GM19452 (cell line): ENCODE results near the gene HERPUD1.
"Not testable (repeated sequence)": the region's sequence is repeated elsewhere in the genome, so short reads cannot be mapped to it uniquely, and the experiment has no call there.

Source experiments
- ATAC-seq: cut with Tn5 transposase; IDR thresholded peaks from one replicate; pipeline ENCODE4 v1.9.1; 2021; ENCODE audit not compliant: unreplicated experiment

The HERPUD1 gene

DNA sequence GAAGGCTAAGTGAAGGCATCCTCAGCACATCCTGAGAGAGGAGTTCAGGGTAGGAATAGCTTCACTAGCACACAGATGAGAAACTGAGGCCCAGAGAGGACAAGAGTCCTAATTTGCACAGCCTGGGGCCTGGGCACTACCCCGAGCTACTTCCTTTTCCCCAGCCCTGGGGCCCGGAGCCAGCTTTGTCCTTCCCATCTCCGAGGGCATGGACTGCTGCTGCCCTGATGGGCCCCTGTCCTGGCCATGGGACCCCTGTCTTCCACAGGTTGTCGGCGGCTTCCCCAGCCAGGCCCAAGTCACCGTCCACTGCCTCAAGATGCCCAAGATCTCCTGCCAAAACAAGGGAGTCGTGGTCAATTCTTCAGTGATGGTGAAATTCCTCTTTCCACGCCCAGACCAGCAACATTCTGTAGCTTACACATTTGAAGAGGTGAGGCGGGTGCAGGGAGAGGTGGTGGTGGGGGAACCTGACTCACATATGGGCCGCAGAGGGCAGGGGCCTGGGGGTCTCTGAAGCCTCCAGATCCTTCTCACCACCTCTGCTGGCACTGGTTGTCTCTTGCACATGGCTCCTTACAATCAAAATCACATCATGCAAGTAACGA is 46.0 kb downstream of the HERPUD1 start:
- ATAC-seq, result no peak

DNA sequence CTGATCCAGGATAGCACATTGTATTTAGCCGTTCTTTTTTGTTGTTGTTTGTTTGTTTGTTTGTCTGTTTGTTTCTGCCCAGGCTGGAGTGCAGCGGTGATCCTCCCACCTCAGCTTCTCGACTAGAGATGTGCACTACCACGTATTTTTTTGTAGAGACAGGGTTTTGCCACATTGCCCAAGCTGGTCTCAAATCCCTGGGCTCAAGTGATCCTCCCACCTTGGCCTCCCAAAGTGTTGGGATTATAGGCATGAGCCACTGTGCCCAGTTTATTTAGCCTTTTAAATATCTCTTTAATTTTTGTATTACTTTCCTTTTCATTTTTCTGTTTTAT is 48.2 kb downstream of the HERPUD1 start:
- ATAC-seq, result no peak

DNA sequence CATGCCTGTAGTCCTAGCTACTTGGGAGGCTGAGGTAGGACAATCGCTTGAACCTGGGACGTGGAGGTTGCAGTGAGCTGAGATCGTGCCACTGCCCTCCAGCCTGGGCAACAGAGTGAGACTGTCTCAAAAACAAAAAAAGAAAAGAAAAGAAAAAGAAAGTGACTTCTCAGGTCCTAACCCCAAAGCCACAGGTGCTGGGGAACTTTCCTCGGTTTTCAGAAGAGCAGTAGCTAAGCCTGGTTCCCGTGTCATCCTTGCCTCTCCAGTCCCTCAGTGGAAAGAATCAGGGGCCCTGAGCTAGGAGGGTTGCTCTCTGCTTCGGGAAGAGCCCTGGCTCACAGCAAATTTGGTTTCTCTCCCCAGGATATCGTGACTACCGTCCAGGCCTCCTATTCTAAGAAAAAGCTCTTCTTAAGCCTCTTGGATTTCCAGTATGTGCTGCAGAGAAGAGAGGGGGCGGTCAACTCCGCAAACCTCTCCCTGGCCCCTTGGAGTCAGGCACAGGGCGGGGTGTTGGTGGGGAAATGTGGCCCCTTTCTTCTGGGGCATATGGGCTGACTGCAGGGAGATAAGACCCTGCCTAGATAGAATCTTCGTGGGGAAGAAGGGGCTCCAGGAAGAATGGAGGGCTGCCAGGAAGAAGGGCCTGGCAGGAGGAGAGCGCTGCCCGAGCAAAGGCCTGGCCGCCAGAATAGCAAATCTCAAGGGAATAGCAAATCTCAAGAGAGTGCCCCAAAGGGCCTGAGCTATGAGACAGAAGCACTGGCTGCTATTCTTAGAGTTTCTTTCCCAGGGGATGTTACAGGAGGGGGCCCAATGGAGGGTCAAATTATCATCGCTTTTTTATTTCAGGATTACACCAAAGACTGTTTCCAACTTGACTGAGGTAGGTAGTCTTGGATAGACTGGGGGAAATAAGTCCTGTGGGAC is 49.1 kb downstream of the HERPUD1 start:
- no peak for ATAC-seq

DNA sequence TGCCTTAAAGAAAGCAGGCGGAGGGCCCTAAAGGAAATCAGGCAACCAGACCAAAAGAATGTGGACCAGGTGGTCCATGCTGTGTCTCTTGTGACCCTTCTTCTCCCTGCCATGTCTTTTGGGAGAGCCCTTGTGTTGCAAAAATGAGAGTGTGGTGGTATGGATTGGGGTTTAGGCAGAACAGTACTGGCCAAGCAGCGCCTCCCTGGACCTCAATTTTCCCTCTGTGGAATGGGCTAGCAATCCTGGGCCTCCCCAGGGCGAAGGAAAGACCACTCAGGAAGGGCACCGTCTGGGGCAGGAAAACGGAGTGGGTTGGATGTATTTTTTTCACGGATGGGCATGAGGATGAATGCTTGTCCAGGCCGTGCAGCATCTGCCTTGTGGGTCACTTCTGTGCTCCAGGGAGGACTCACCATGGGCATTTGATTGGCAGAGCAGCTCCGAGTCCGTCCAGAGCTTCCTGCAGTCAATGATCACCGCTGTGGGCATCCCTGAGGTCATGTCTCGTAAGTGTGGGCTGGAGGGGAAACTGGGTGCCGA is 49.9 kb downstream of the HERPUD1 start:
- no peak for ATAC-seq

DNA sequence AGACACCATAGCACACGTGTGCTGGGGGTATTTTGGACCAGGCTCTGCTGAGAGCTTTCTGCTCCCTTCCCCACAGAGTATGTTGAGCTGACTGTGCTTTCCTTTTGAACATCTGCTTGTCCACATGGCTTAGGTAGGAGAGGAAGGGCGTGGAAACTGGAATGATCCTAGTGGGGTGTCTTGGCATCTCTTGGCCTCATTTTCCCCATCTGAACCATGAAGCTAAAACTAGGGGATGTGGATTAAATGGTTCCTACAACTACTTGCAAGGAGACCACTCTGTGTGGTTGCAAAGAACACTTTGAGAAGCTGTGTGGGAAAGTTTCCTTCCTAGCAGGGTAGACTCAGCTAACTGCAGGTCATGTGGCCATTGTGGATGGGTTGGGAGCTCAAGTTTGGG is 50.8 kb downstream of the HERPUD1 start:
- ATAC-seq, result no peak

DNA sequence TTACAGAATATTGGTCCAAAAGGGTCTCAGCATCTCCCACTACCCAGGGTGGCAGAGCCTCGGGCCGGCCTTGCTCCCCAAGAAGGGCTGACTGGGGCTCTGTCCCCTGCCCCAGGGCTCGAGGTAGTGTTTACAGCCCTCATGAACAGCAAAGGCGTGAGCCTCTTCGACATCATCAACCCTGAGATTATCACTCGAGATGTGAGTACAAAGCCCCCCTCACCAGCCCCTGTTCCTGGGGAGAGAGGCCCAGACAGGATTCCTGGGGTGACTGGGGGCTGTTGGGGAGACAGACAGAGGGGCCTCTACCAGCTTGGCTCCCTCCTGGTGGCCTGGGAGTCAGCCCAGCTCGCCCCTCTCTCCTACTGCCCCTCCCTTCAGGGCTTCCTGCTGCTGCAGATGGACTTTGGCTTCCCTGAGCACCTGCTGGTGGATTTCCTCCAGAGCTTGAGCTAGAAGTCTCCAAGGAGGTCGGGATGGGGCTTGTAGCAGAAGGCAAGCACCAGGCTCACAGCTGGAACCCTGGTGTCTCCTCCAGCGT is 51.3 kb downstream of the HERPUD1 start:
- ATAC-seq, result no peak

DNA sequence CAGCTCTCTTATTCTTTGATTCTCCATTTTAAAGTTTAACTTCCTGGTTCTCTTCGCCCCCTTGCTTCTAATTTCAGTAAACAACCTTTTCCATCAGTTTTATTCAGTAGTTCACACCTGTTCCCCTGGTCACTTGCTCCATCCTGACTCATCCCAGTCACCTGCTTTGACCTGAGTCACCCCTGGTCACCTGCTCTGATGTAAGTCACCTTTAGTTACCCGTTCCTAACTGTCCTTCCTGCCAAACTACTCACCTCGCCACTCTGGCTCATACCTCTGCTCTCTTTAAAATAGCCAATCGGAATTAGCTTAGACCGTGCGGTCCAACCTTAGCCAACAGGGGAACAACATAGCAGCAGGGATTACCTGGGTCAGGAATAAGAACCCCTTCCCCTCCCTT is 52.7 kb downstream of the HERPUD1 start:
- ATAC-seq, result no peak

DNA sequence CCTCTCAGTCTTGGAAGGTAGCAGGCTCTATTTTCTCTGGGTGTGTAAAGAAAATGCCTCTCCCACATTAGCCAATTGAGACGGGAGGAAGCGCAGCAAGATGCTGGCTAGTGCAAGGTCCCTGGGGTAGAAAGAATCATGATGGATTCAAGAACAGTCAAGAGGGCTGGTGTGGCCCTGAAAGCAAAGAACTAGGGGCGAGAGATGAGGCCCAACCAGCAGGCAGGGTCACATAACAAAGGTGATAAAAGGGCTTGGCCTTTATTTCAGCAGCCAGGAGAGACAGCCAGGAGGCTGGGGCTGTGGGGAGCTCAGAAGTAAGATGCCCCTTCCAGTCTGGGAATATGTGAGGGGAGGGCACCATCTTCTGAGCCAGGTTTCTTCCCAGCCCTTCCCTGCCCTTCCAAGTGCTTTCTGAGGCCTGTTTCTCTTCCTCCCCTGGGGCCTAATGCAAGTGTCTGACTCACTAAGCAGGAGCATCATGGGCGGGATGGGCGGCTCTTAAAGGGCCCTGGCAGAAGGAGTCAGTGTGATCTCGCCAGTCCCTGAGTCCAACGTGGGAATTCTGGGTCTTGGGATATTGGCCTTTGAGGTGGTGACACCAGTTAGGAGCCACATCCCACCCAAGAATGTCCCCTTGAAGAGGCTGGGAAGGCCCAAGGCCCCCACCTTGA is 53.5 kb downstream of the HERPUD1 start:
- ATAC-seq, result no peak

DNA sequence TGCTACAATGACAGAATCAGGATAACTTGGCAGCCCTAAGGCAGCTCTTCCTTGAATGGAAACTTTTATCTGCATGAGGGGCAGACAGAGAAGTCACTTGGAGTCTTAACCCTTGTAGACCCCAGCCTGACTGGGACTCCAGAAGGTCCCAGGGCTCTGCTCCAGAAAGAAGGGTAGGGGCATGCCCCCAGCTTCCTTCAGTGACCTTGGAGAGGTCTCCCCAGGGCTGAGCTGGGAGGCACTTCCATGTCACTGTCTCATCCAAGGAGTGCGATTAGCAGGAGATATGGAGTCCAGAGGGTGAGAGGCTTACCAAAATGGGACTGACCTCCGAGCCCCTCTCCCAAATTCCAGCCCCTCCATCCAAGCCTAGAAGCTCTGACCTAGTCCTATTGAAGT is 54.0 kb downstream of the HERPUD1 start:
- no peak for ATAC-seq

DNA sequence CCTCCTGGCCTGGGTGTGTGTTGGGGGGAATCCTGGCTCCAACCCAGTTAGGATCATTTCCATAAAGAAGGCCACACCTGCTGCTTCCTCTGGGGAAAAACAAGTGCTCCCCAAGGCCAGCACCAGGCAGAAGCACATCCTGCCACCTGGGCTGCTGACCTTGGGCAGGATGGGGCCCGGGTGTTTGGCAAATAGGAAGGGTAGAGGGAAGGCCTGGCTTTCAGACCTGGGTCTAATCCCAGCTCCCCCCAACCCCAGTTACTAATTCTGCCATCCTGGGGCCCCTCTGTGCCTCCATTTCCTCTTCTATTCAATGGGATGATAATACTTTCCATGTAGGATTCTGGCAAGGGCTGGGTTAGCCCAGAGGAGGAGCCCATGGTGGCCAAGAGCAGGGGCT is 54.4 kb downstream of the HERPUD1 start:
- no peak for ATAC-seq

DNA sequence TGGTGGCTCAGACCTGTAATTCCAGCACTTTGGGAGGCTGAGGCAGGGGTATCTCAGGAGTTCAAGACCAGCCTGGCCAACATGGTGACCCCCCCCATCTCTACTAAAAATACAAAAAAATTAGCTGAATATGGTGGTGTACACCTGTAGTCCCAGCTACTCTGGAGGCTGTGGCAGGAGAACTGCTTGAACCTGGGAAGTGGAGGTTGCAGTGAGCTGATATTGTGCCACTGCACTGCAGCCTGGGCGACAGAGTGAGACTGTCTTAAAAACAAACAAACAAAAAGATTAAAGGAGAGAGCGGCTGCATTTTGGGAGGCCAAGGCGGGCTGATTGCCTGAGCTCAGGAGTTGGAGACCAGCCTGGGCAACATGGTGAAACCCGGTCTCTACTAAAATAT is 55.0 kb downstream of the HERPUD1 start:
- ATAC-seq, result not testable (repeated sequence)

DNA sequence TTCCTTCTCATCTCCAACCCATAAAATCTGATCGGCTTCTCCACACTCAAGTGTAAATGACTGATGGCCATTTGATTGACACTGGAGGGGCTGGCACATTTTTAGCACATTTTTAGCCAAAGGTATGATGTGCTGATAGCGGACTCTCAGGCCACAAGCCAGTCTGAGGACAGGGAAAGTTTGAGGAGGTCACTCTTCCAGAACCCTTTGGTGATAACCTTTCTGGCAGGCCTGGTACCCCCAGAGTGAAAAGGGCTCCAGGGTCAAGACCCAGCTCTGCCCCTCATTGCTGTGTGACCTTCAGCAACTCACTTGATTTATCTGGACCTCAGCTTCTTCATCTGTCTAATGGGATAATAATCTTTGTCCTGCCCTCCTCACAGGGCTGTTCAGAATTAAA is 55.8 kb downstream of the HERPUD1 start:
- ATAC-seq, result no peak

DNA sequence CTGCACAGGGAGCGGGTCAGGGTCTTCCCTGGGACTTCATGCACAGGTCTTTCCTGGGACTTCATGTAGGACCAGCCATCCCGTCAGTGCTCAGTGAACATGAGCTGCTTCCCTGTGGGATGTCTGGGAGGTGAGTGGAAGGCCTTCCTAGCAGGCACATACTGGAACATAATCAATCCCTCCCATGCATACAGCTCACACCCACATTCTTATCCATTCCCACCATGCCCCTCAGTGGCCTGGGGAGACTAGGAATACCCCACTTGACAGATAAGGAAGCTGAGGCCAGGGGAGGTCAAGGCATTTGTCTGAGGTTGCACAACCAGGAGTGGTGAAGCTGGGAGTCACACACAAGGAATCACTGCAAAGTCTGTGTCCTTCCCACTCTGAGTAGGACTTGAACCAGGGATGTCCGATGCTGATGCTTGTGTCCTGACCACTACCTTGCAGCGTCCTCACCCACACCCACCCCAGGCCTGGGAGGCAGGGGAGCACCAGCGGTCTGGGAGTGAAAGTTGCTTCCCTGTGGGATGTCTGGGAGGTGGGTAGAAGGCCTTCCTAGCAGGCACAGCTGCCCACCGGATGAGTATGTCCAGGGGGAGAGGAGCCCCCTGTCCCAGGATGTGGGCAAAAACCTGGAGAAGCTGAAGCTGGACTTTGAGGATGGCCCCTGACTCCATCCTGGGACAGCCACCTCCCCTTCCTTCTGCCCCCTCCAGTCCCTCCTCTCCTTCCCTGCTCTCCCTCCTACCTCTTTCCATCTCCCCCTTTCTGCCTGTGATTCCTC is 56.4 kb downstream of the HERPUD1 start:
- ATAC-seq, result no peak

DNA sequence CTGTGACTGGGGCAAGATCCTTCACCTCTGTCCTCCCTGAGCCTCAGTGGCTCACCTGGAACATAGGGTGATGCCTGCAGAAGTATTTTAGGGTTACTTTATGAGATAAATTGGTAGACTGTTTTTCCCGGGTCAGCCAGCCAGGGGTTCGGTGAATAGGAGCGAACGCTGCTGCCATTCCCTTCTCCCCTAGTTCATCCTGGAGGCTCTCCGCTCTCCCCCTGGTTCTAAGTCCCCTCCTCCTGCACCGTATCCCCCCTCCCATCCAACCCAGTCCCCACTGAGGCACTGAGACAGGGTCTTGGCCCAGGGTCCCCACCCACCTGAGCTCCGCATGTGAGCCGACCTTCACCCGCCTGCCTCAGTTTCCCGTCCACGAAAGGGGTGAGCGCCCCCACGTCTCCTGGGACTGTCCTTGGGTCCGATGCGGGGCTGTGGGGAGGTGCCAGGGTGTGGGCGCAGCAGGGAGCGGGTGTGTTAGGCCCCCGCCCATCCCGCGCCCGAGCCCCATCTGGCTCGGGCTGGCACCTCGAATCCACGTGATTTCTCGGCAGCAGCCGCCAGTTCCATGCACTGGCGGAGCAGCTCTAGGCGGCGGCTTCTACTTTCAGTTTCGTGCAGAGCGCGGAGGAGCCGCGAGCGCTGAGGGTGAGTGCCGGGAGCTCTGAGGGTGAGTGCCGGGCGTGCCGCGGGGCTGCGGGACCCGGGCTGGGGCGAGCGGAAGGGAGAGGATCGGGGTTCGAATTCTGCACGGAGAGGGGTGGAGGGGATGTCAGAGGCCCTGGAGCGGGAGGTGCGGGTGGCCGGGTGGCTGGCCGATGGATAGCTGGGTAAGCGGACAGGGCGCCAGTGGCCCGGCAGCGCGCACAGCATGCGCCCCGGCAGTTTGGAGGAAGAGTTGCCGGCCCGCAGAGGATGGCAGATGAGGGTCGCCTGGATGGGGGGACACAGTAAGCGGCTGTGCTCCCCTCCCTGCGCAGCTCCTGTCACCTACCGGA is 57.3 kb downstream of the HERPUD1 start, which contains the start of gene NLRC5:
TSS of gene NLRC5 (plus strand) at position 610 of the 998 bp plus-strand sequence. CDS start 31,156 bp downstream, outside the sequence.
- ATAC-seq, result peak; percentile 73

DNA sequence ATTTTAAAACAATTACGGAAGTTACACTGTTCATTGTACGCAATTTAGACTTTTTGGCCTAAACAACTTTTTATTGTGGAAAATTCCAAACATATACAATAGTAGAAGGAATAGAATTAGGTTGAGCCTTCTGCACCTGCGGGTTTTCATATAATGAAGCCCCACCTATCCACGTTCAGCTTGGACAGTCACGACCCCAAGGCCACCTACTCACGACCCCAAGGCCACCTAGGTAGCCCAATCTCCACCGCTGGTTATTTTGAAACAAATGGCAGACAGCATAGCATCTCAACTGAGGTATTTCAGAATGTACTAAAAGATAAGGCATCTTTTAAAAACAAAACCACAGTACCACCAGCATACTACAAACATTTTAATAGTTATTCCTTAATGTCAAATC is 58.0 kb downstream of the HERPUD1 start:
- no peak for ATAC-seq

DNA sequence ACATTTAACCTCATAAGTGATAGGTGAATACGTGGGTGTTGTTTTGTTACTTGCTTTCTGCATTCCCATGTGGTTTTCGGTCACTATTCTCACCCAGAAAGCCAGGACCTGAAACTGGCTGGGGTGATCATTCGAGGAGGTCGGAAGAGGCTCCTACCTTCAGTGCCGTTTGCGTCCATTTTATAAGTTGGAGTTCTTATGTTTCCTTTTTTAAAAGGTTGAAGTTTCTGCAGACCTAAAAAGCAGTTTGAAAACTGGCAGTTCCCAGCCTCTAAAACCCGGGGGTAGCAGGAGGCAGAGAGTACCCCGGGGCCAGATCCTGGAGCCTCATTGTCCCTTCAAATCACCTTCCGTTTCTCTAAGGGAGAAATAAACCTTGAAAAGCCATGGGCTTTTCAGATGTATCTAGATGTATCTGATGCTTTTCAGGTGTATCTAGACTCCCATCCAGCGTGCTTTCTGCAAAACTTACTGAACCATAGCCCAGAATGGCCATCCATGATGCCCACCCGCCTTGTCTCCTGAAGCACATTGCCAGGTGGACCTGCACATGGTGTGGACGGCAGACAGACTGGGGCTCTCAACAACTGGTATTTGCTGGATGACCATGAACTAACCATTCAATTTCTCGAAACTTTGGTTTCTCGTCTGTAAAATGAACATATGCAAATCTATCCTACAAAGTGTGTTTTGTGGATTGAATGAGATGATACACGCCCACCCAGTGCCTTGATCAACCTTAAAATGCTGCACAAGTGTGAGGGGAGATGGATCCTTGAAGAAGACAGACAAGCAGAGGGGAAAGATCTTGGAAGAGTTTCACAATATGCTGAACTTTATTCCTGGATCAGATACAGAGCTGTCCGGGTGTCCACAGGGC is 58.7 kb downstream of the HERPUD1 start:
- no peak for ATAC-seq

DNA sequence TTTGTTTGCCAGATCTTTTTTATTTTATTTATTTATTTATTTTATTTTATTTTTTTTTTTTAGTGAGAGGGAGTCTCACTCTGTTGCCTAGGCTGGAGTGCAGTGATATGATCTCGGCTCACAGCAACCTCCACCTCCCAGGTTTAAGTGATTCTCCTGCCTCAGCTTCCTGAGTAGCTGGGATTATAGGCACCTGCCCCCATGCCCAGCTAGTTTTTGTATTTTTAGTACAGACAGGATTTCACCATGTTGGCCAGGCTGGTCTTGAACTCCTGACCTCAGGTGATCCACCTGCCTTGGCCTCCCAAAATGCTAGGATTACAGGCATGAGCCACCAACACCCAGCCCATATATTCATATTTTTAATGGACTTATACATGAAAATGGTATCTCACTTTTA is 60.5 kb downstream of the HERPUD1 start:
- not testable (repeated sequence) for ATAC-seq

DNA sequence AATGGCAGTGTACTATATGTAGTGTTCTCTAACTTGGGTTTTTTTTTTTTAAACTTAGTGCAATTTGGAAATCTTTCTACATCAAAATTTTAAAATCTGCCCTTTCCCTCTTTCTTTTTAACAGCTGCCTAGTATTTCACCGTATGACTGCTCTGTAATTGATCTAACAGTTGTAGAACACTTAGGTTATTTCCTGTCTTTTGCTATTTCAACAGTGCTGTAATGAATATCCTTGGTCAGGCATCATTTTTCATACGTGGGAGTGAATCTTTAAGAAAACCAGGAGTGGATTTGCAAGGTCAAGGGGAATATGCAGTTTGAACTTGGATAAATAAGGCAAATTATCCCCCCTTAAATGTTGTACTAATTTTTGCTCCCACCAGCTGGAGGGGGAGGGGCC is 61.3 kb downstream of the HERPUD1 start:
- ATAC-seq, result no peak
